Neuronal stem cell (in vitro differentiated cells): ENCODE data around the gene LRG1.
"Not testable (repeated sequence)": the region's sequence is repeated elsewhere in the genome, so short reads cannot be mapped to it uniquely, and the experiment has no call there.

Experiments used
- DNase-seq: peaks from one replicate; pipeline ENCODE4 v3.0.0-alpha.2; 2013; ENCODE audit warnings: low spot score
- H2AFZ ChIP-seq: one replicate; pipeline ENCODE4 v1.6.1; 2013; ENCODE audit warnings: mild to moderate bottlenecking, low read length, inconsistent platforms
- H2AK5ac ChIP-seq: 2 replicates; pipeline ENCODE4 v1.6.1; 2013; ENCODE audit warnings: low read depth, mild to moderate bottlenecking, inconsistent platforms, low read length, moderate library complexity, mixed read lengths
- H2BK120ac ChIP-seq: 2 replicates; pipeline ENCODE4 v1.6.1; 2013; ENCODE audit warnings: low read depth, mild to moderate bottlenecking, inconsistent platforms, low read length, moderate library complexity, mixed read lengths
- H2BK12ac ChIP-seq: one replicate; pipeline ENCODE4 v1.6.1; 2013; ENCODE audit warnings: low read length, inconsistent platforms
- H2BK15ac ChIP-seq: 2 replicates; pipeline ENCODE4 v1.6.1; 2013; ENCODE audit warnings: mild to moderate bottlenecking, low read length, inconsistent platforms, mixed read lengths
- H2BK5ac ChIP-seq: one replicate; pipeline ENCODE4 v1.6.1; 2013; ENCODE audit warnings: inconsistent platforms, mild to moderate bottlenecking, low read length, moderate library complexity
- H3K14ac ChIP-seq: one replicate; pipeline ENCODE4 v1.6.1; 2013; ENCODE audit warnings: low read length, inconsistent platforms
- H3K18ac ChIP-seq: 2 replicates; pipeline ENCODE4 v1.6.1; 2013; ENCODE audit warnings: low read length, inconsistent platforms
- H3K23ac ChIP-seq: 2 replicates; pipeline ENCODE4 v1.6.1; 2013; ENCODE audit warnings: low read depth, mild to moderate bottlenecking, mixed read lengths, low read length, inconsistent platforms; ENCODE audit not compliant: poor library complexity
- H3K27ac ChIP-seq: replicated peaks from 3 replicates; pipeline ENCODE4 v1.5.1; 2013; ENCODE audit warnings: low read length, inconsistent platforms
- H3K27me3 ChIP-seq, 3 experiments: 2 replicates each; pipeline ENCODE4 v1.6.1; 2013; ENCODE audit warnings: low read length in 3 of 3, mild to moderate bottlenecking in 2 of 3, inconsistent platforms in 1 of 3, low read depth in 1 of 3, mixed read lengths in 1 of 3, moderate library complexity in 1 of 3; ENCODE audit not compliant: control insufficient read depth in 3 of 3, insufficient read depth in 3 of 3
- H3K36me3 ChIP-seq, 2 donors: replicated peaks in 1 of 2; 2 replicates each; pipeline ENCODE4 v1.6.1; 2013; ENCODE audit warnings: low read length in 2 of 2; ENCODE audit not compliant: control insufficient read depth in 2 of 2, insufficient read depth in 2 of 2
- H3K4ac ChIP-seq: 2 replicates; pipeline ENCODE4 v1.6.1; 2013; ENCODE audit warnings: inconsistent platforms, mild to moderate bottlenecking, low read length, moderate library complexity
- H3K4me1 ChIP-seq, 2 donors: 1 replicate in 1 of 2; 2 replicates in 1 of 2; pipeline ENCODE4 v1.6.1; 2013; ENCODE audit warnings: low read length in 2 of 2, low read depth in 1 of 2; ENCODE audit not compliant: control insufficient read depth in 2 of 2, insufficient read depth in 1 of 2
- H3K4me2 ChIP-seq: one replicate; pipeline ENCODE4 v1.6.1; 2013; ENCODE audit warnings: mild to moderate bottlenecking, low read length, inconsistent platforms; ENCODE audit not compliant: insufficient read depth, poor library complexity, severe bottlenecking
- H3K4me3 ChIP-seq, 2 donors: 2 replicates each; pipeline ENCODE4 v1.5.1; 2013; ENCODE audit warnings: low read length in 2 of 2, mild to moderate bottlenecking in 2 of 2, inconsistent platforms in 1 of 2, moderate library complexity in 1 of 2
- H3K79me1 ChIP-seq: one replicate; pipeline ENCODE4 v1.6.1; 2013; ENCODE audit warnings: low read depth, mild to moderate bottlenecking, inconsistent platforms, low read length, moderate library complexity
- H3K9ac ChIP-seq: one replicate; pipeline ENCODE4 v1.6.1; 2013; ENCODE audit warnings: mild to moderate bottlenecking, low read depth, low read length, inconsistent platforms; ENCODE audit not compliant: poor library complexity
- H3K9me3 ChIP-seq, 2 donors: replicated peaks in 1 of 2; 2 replicates each; pipeline versions ENCODE3 to v1.6.1; 2013; ENCODE audit warnings: low read length in 2 of 2, mild to moderate bottlenecking in 2 of 2, inconsistent platforms in 1 of 2, low read depth in 1 of 2, mixed read lengths in 1 of 2, moderate library complexity in 1 of 2; ENCODE audit not compliant: control insufficient read depth in 2 of 2, insufficient read depth in 1 of 2
- H4K8ac ChIP-seq: one replicate; pipeline ENCODE4 v1.6.1; 2013; ENCODE audit warnings: low read depth, mild to moderate bottlenecking, inconsistent platforms, low read length, moderate library complexity
- H4K91ac ChIP-seq: one replicate; pipeline ENCODE4 v1.6.1; 2013; ENCODE audit warnings: low read length, low read depth, mild to moderate bottlenecking, inconsistent platforms; ENCODE audit not compliant: poor library complexity
- WGBS, 2 donors: extraction: QIAGEN DNeasy Blood & Tissue Kit; methylation state at CpG; one replicate each; pipeline ENCODE4 v1.1.7; 2013; ENCODE audit warnings: missing lambda C conversion rate in 2 of 2, mixed read lengths in 1 of 2; ENCODE audit not compliant: insufficient read length in 2 of 2, insufficient replicate concordance in 1 of 2; ENCODE audit errors: extremely low coverage in 2 of 2; 5-methylcytosine and 5-hydroxymethylcytosine counted together

The LRG1 gene

GRCh38 chr19:4543842-4544647 is 4.2 kb upstream of the LRG1 start:
- no peak overlapping the region for H3K4ac ChIP-seq
- no peak overlapping the region for H2BK5ac ChIP-seq
- no peaks in the 10 kb centered on the region for H3K4me1 ChIP-seq
- no peak for DNase-seq
- H3K27me3 ChIP-seq, result no peaks in the 10 kb centered on the region
- WGBS, 2 donors, result no CpG with 5 or more reads among the region's 87 CpGs
- H3K23ac ChIP-seq, result no peak overlapping the region
- peaks cover 8 to 9% of the 10 kb centered on the region in 2 donors for H3K36me3 ChIP-seq
- H4K8ac ChIP-seq, result no peak overlapping the region
- no peak overlapping the region for H2AFZ ChIP-seq
- H2BK12ac ChIP-seq, result no peak overlapping the region
- H3K9ac ChIP-seq, result no peak overlapping the region
- H3K18ac ChIP-seq, result no peak overlapping the region
- no peak overlapping the region for H2AK5ac ChIP-seq
- H3K4me3 ChIP-seq, result no peak overlapping the region
- H2BK15ac ChIP-seq, result no peak overlapping the region
- H3K4me2 ChIP-seq, result no peak overlapping the region
- H3K14ac ChIP-seq, result no peak overlapping the region
- H4K91ac ChIP-seq, result no peak overlapping the region
- H2BK120ac ChIP-seq, result no peak overlapping the region
- peaks cover 0 to 3% of the 10 kb centered on the region in 2 donors for H3K9me3 ChIP-seq
- H3K79me1 ChIP-seq, result peaks cover 4% of the 10 kb centered on the region
- no peak overlapping the region for H3K27ac ChIP-seq

GRCh38 chr19:4542896-4543841 is 3.3 kb upstream of the LRG1 start:
- Histone ChIP-seq H3K4me2 (no peak overlapping the region), H3K27me3 (peaks cover 0 to 4% (median 0%) of the 10 kb centered on the region in 3 experiments)

GRCh38 chr19:4541806-4542145 is 1.9 kb upstream of the LRG1 start:
- H4K91ac ChIP-seq, H3K9me3 ChIP-seq, H3K14ac ChIP-seq, DNase-seq, H3K18ac ChIP-seq, H2BK5ac ChIP-seq, H2AK5ac ChIP-seq, H2BK120ac ChIP-seq, H2AFZ ChIP-seq, H3K36me3 ChIP-seq, H3K4me2 ChIP-seq, H2BK12ac ChIP-seq, H3K27ac ChIP-seq, H3K23ac ChIP-seq, H2BK15ac ChIP-seq, H3K4me1 ChIP-seq, H3K4me3 ChIP-seq, H3K4ac ChIP-seq, H4K8ac ChIP-seq, H3K79me1 ChIP-seq, H3K27me3 ChIP-seq, H3K9ac ChIP-seq: not testable (repeated sequence)
- no CpG with 5 or more reads among the region's 12 CpGs for WGBS, 2 donors

More at GRCh38 chr19:4542896-4543841, 3.3 kb upstream of the LRG1 start:
- no CpG with 5 or more reads among the region's 77 CpGs for WGBS, 2 donors
- Histone ChIP-seq H2BK12ac (no peak overlapping the region), H3K9ac (no peak overlapping the region), H2BK5ac (no peak overlapping the region), H3K4me3 (no peak overlapping the region), H3K18ac (no peak overlapping the region), H2AFZ (no peak overlapping the region), H2BK120ac (no peak overlapping the region), H3K4me1 (no peaks in the 10 kb centered on the region), H4K91ac (no peak overlapping the region), H3K36me3 (peaks cover 4 to 6% of the 10 kb centered on the region in 2 donors), H4K8ac (no peak overlapping the region), H3K9me3 (peaks cover 0 to 3% of the 10 kb centered on the region in 2 donors), H3K4ac (no peak overlapping the region), H2AK5ac (no peak overlapping the region), H3K27ac (no peak overlapping the region), H3K14ac (no peak overlapping the region), H3K23ac (no peak overlapping the region), H3K79me1 (peaks cover 3% of the 10 kb centered on the region), H2BK15ac (no peak overlapping the region)
- no peak for DNase-seq
